Hematopoietic multipotent progenitor cell treated with erythropoietin and hydrocortisone succinate and interleukin-3 and kit ligand, for 6 days (in vitro differentiated cells): ENCODE data around the gene KLHL15.

Experiments used
- DNase-seq: peaks from one replicate; pipeline ENCODE4 v3.0.0-alpha.2; 2015

KLHL15 gene

DNA sequence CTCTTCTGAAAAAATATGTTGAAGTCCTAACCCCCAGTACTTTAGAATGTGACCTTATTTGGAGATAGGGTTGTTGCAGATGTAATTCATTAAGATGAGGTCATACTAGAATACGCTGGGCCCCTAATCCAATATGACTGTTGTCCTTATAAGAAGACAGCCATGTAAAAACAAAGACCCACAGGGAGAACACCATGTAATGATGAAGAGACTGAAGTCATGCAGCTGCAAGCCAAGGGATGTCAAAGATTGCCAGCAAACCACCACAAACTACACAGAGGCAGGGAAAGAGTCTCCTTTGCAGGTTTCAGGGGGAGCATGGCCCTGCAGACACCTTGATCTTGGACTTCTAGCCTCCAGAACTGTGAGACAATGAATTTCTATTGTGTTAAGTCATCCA lies 81.8 kb downstream of the KLHL15 start:
- DNase-seq: no peak

GRCh38 chrX:23944234-23944633 lies 82.8 kb downstream of the KLHL15 start:
- no peak for DNase-seq

DNA sequence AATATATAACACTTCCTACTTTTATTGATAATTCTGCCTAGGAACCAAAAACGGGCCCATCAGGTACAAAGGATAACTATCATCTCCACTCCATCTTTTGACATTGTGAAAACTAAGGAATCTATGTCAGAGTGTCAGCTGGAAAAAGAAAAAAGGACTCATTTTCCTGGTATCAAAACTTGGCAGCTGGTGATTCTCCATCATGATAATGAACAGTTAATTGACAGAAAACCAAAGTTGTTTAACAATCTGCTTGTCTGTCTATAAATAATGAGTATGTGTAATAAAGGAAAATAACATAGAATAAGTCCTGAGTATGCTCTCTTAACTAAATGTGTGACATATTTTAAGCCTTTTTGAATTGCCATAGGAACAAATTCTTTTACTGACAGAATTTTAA lies 87.8 kb downstream of the KLHL15 start:
- peak; percentile 11 for DNase-seq

DNA sequence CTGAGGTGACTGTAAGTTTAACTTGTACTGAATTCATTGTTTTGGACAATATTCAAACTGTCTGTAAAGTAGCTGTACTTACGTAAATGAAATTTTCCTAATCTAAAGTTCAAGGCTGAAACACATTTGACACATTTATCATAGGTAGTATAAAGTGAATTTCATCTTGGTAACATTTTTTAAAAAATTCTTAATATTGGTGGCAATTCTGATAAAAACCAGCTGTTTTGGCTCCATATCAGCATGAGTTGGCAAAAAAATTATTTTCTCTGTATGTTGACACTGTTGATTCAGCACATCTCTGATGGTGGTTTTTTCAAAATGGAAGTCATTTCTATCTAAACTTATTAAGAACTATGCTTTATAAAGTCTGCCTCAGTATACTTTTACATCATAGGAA lies 88.3 kb downstream of the KLHL15 start:
- peak; percentile 57 for DNase-seq

DNA sequence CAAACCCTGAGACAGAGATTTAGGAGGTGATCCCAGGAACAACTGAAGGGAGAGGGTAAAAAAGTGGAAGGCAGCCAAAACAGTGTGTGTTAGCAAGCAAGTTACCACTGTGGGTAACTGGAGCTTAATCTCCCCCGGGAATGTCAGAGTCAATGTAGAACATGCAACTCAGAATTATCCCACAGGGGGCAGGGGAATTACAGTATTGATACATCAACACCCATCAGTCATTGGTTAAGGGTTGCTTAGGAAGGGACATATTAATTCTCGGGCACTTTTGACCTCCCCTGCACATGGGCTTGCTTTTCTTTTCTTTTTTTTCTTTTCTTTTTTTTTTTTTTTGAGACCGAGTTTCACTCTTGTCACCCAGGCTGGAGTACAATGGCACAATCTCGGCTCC lies 89.9 kb downstream of the KLHL15 start:
- DNase-seq: no peak

GRCh38 chrX:23936180-23936579 lies 90.8 kb downstream of the KLHL15 start:
- DNase-seq: no peak

DNA sequence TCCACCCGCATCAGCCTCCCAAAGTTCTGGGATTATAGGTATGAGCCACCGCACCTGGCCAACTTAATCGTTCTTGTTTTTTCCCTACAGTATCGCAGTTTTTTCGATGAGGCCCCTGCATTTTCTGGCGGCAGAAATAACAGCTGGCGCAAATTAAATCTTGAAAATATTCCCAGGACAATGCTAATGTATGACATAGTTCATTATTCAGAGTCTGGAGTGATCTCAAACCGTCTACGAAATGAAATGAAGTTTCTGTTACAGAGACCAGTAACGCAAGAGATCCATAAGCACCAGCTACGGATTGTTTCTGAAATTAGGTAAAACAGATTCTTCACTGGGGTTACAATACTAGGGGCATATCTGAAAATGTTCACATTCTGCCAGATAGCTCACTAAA lies 91.9 kb downstream of the KLHL15 start:
- no peak for DNase-seq
